Mesendoderm (in vitro differentiated cells): Measurements from ENCODE around the gene FBL. TPM values are rescaled to one million over a fixed set of nuclear protein-coding genes. Genes with fewer than 3 reads are reported as not detected.

Source experiments
- small RNA-seq: library from polyadenylated mRNA; stranded (forward); fragments of <200 nt; extraction: miRNeasy Mini kit (QIAGEN cat#:217004); gene quantifications from one replicate; pipeline ENCODE3, GENCODE V24; 2013; ENCODE audit not compliant: insufficient read depth

The FBL gene

Small RNA genes within 50 kb of the gene (small RNA-seq; reads per million reads assigned to genes)
- not detected for gene MIR6719
